ENCODE data around the gene HIRA. TPM values are rescaled to one million over a fixed set of nuclear protein-coding genes. Genes with fewer than 3 reads are reported as not detected.
A peak's percentile ranks its signal among the peaks of the same experiment; 100 is the strongest.

The HIRA gene
- total and polyA plus RNA-seq, 9 of the 15 experiments (the other 6 are each of a cell fraction or from before 2014, with no cell fraction given): 0.96 to 132 (median 58.4) TPM

GRCh38 chr22:19477321-19478044, 46.0 kb upstream of the HIRA start (continued):
- no peak for TF ChIP-seq ZNF436 (CRISPR knock-in tag; IDR thresholded peaks at IDR 0.05)
- TF ChIP-seq KDM2B (CRISPR knock-in tag; IDR thresholded peaks at IDR 0.05): peak; percentile 10; the same call in 1 of the 2 replicates
- TF ChIP-seq CBX2 (IDR thresholded peaks at IDR 0.05; ENCODE audit: insufficient read depth, low read length, poor library complexity, severe bottlenecking): no peak
- TF ChIP-seq FOXK1 (CRISPR knock-in tag; IDR thresholded peaks at IDR 0.05; ENCODE audit: borderline replicate concordance): no peak
- no peak for TF ChIP-seq ZC3H8 (IDR thresholded peaks at IDR 0.05)
- no peak for TF ChIP-seq SMARCA5 (IDR thresholded peaks at IDR 0.05)
- TF ChIP-seq RFX5 (IDR thresholded peaks at IDR 0.05; ENCODE audit: low read depth, low read length): no peak
- TF ChIP-seq, protein P1, sequence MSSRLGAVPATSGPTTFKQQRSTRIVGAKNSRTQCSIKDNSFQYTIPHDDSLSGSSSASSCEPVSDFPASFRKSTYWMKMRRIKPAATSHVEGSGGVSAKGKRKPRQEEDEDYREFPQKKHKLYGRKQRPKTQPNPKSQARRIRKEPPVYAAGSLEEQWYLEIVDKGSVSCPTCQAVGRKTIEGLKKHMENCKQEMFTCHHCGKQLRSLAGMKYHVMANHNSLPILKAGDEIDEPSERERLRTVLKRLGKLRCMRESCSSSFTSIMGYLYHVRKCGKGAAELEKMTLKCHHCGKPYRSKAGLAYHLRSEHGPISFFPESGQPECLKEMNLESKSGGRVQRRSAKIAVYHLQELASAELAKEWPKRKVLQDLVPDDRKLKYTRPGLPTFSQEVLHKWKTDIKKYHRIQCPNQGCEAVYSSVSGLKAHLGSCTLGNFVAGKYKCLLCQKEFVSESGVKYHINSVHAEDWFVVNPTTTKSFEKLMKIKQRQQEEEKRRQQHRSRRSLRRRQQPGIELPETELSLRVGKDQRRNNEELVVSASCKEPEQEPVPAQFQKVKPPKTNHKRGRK (tag; IDR thresholded peaks at IDR 0.05): peak; percentile 14; the same call in 1 of the 2 replicates
- TF ChIP-seq ZNF764 (CRISPR knock-in tag; IDR thresholded peaks at IDR 0.05; ENCODE audit: low read depth): peak; percentile 59; the same call in 1 of the 2 replicates
- TF ChIP-seq FOXK2 (conservative IDR thresholded peaks at IDR 0.05 in 1 of 2, IDR thresholded peaks at IDR 0.05 in 1 of 2; ENCODE audit: low read depth in 2 of 2): no peak
- no peak for TF ChIP-seq ZBTB43 (CRISPR knock-in tag; IDR thresholded peaks at IDR 0.05)
- no peak for TF ChIP-seq BCOR (IDR thresholded peaks at IDR 0.05)
- no peak for TF ChIP-seq ZNF165 (CRISPR knock-in tag; IDR thresholded peaks at IDR 0.05; ENCODE audit: borderline replicate concordance)
- TF ChIP-seq KLF10 (CRISPR knock-in tag; IDR thresholded peaks at IDR 0.05): no peak
- TF ChIP-seq, protein P2, sequence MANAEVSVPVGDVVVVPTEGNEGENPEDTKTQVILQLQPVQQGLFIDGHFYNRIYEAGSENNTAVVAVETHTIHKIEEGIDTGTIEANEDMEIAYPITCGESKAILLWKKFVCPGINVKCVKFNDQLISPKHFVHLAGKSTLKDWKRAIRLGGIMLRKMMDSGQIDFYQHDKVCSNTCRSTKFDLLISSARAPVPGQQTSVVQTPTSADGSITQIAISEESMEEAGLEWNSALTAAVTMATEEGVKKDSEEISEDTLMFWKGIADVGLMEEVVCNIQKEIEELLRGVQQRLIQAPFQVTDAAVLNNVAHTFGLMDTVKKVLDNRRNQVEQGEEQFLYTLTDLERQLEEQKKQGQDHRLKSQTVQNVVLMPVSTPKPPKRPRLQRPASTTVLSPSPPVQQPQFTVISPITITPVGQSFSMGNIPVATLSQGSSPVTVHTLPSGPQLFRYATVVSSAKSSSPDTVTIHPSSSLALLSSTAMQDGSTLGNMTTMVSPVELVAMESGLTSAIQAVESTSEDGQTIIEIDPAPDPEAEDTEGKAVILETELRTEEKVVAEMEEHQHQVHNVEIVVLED (CRISPR knock-in tag; IDR thresholded peaks at IDR 0.05): peak; percentile 46; the same call in 1 of the 2 replicates
- 0 out of 2 replicates have a peak, but pooled peaks have one; percentile 49 for TF ChIP-seq ZNF253 (CRISPR knock-in tag; conservative IDR thresholded peaks at IDR 0.05)
- TF ChIP-seq CGGBP1 (CRISPR knock-in tag; IDR thresholded peaks at IDR 0.05): peak; percentile 69; the same call in 1 of the 2 replicates
- TF ChIP-seq CUX1 (CRISPR knock-in tag; IDR thresholded peaks at IDR 0.05): no peak
